GM12878 (cell line): Measurements from ENCODE around the gene SIX5. TPM values are rescaled to one million over a fixed set of nuclear protein-coding genes. Genes with fewer than 3 reads are reported as not detected.

Source experiments
- ATAC-seq: fragments of 200-7000 bp; cut with Tn5 transposase; 3 replicates; pipeline ENCODE4 v1.9.1; 2020; ENCODE audit warnings: mild to moderate bottlenecking, moderate library complexity
- BruUV-seq: library from RNA; stranded (reverse); fragments of 400-500 nt; replicated peaks from 2 replicates; lab custom pipeline; 2021; lab: Mats Ljungman, UMichigan
- CTCF ChIA-PET: fragments of 300-600 bp; sonication (Branson Sonifier 250); formaldehyde crosslinking; extraction: SDS; loops from one replicate; lab custom pipeline; 2021; ENCODE audit warnings: inconsistent platforms; lab: Yijun Ruan, JAX
- POLR2A ChIA-PET: fragments of 350-600 bp; formaldehyde crosslinking; extraction: SDS; loops from one replicate; lab custom pipeline; 2021; ENCODE audit warnings: inconsistent platforms; lab: Charles Lee
- RAD21 ChIA-PET: fragments of 300-600 bp; sonication (Branson Sonifier 250); formaldehyde crosslinking; loops from one replicate; lab custom pipeline; 2023; ENCODE audit warnings: antibody characterized with exemption; ENCODE audit not compliant: unreplicated experiment; lab: Charles Lee
- SMC1A ChIA-PET: fragments of 300-600 bp; sonication (Branson Sonifier 250); formaldehyde crosslinking; loops from one replicate; lab custom pipeline; 2023; ENCODE audit not compliant: unreplicated experiment, uncharacterized antibody; lab: Charles Lee
- DNase-seq: peaks from one replicate; pipeline ENCODE4 v3.0.0-alpha.2; 2011; ENCODE audit warnings: low read depth, low spot score
- FAIRE-seq: peaks from 3 replicates; lab custom pipeline; 2011; peaks lifted over from hg19 to GRCh38; lab: Jason Lieb, UNC
- H2AFZ ChIP-seq: 2 replicates; pipeline ENCODE4 v1.6.0; 2011; ENCODE audit warnings: low read depth, low read length, control low read depth; ENCODE audit not compliant: control insufficient read depth
- H3K27ac ChIP-seq: 2 replicates; pipeline ENCODE4 v1.5.1; 2011; ENCODE audit warnings: control low read depth; ENCODE audit not compliant: control insufficient read depth, insufficient read depth
- H3K27me3 ChIP-seq, 2 experiments: replicated peaks in 1 of 2; 2 replicates each; pipeline versions ENCODE4 v1.6.0 to v1.6.1; 2011; ENCODE audit warnings: low read length in 1 of 2; ENCODE audit not compliant: control insufficient read depth in 2 of 2, insufficient read depth in 2 of 2
- H3K36me3 ChIP-seq, 2 experiments: 2 replicates each; pipeline ENCODE4 v1.5.1; 2011; ENCODE audit warnings: low read length in 1 of 2; ENCODE audit not compliant: control insufficient read depth in 2 of 2, insufficient read depth in 2 of 2
- H3K4me1 ChIP-seq: 2 replicates; pipeline ENCODE4 v1.6.1; 2011; ENCODE audit warnings: mild to moderate bottlenecking, low read length, moderate library complexity, mixed read lengths; ENCODE audit not compliant: control insufficient read depth, insufficient read depth
- H3K4me2 ChIP-seq: 2 replicates; pipeline ENCODE4 v1.6.0; 2011; ENCODE audit warnings: control low read depth; ENCODE audit not compliant: control insufficient read depth, insufficient read depth
- H3K4me3 ChIP-seq: fragments of 200-600 bp; sonication (generic); 2 replicates; pipeline ENCODE4 v1.5.1; 2016
- H3K79me2 ChIP-seq: 2 replicates; pipeline ENCODE4 v1.6.0; 2011; ENCODE audit warnings: low read length; ENCODE audit not compliant: control insufficient read depth, insufficient read depth
- H3K9ac ChIP-seq: 2 replicates; pipeline ENCODE4 v1.8.0; 2011; ENCODE audit warnings: low read length, control low read depth, mixed read lengths; ENCODE audit not compliant: control insufficient read depth, insufficient read depth
- H3K9me3 ChIP-seq: replicated peaks from 3 replicates; pipeline ENCODE4 v1.5.1; 2011; ENCODE audit warnings: mild to moderate bottlenecking, low read length; ENCODE audit not compliant: control insufficient read depth, insufficient read depth
- H4K20me1 ChIP-seq: 2 replicates; pipeline ENCODE4 v1.6.0; 2011; ENCODE audit not compliant: control insufficient read depth, insufficient read depth
- CREM ChIP-seq: IDR thresholded peaks from 2 replicates; pipeline ENCODE4 v1.6.1; 2014; ENCODE audit warnings: antibody characterized with exemption, low read depth
- EED ChIP-seq: sonication (generic); IDR thresholded peaks from 2 replicates; pipeline ENCODE4 v1.6.1; 2016; ENCODE audit warnings: antibody characterized with exemption, low read depth
- ELK1 ChIP-seq: IDR thresholded peaks from 2 replicates; pipeline ENCODE4 v1.6.1; 2012; ENCODE audit warnings: low read depth, low read length, improper control_type of control experiment
- IRF5 ChIP-seq: fragments of 450-650 bp; IDR thresholded peaks from 2 replicates; pipeline ENCODE4 v1.6.1; 2017; ENCODE audit warnings: borderline replicate concordance
- KAT2A ChIP-seq: conservative IDR thresholded peaks from 2 replicates; pipeline ENCODE4 v1.6.1; 2011; ENCODE audit warnings: low read depth, low read length; ENCODE audit not compliant: control insufficient read depth
- MTA3 ChIP-seq: IDR thresholded peaks from 2 replicates; pipeline ENCODE4 v1.6.1; 2012; ENCODE audit warnings: low read length, inconsistent platforms, borderline replicate concordance
- PBX3 ChIP-seq: IDR thresholded peaks from 2 replicates; pipeline ENCODE4 v1.6.1; 2011; ENCODE audit warnings: mild to moderate bottlenecking, low read depth, low read length, moderate library complexity; ENCODE audit not compliant: insufficient replicate concordance
- POLR2AphosphoS2 ChIP-seq: IDR thresholded peaks from 2 replicates; pipeline ENCODE4 v1.6.1; 2011; ENCODE audit warnings: low read depth, mild to moderate bottlenecking, low read length, improper control_type of control experiment, moderate library complexity
- POU2F2 ChIP-seq: IDR thresholded peaks from 3 replicates; pipeline ENCODE4 v1.6.1; 2011; ENCODE audit warnings: low read depth, mild to moderate bottlenecking, low read length, borderline replicate concordance
- RB1 ChIP-seq: fragments of 450-650 bp; formaldehyde crosslinking; IDR thresholded peaks from 2 replicates; pipeline ENCODE4 v1.6.1; 2017; ENCODE audit warnings: mild to moderate bottlenecking, borderline replicate concordance
- TAF1 ChIP-seq: IDR thresholded peaks from 2 replicates; pipeline ENCODE4 v1.6.1; 2011; ENCODE audit warnings: mild to moderate bottlenecking, low read depth, low read length, borderline replicate concordance
- ZBTB33 ChIP-seq: fragments of 450-650 bp; IDR thresholded peaks from 2 replicates; pipeline ENCODE4 v1.6.1; 2017; ENCODE audit warnings: mild to moderate bottlenecking
- WGBS: methylation state at CpG from one replicate; pipeline ENCODE4 v1.1.6; 2016; ENCODE audit warnings: low lambda C conversion rate; ENCODE audit not compliant: insufficient replicate concordance, insufficient coverage; ENCODE audit errors: missing lambda C conversion rate; 5-methylcytosine and 5-hydroxymethylcytosine counted together
- in situ Hi-C: fragments of 300-500 bp; cut with MboI; formaldehyde crosslinking; loops from 9 replicates; pipeline ENCODE4 v1.14.3; 2018; ENCODE audit warnings: mixed read lengths
- intact Hi-C: fragments of 100-400 bp; cut with micrococcal nuclease; formaldehyde crosslinking; loops from one replicate; pipeline ENCODE4 v1.14.2; 2022; ENCODE audit not compliant: unreplicated experiment
- polyA plus RNA-seq, 11 experiments: library from polyadenylated mRNA; depleted of rRNA in 4 of 11; unstranded in 6 of 11; stranded (reverse) in 5 of 11; fragments of >200 nt; fragmentation: Nextera tagmentation in 4 of 11; fragmentation: Illumina TruSeq in 1 of 11; extraction: Ambion mirVana in 4 of 11; extraction: Trizol in 1 of 11; gene quantifications; 1 replicate in 1 of 11; 2 replicates in 10 of 11; pipeline versions ENCODE4 v1.2.1 to v1.2.3, GENCODE V29; 2011 to 2016; ENCODE audit warnings: inconsistent platforms in 2 of 11, missing spikeins in 2 of 11, low read depth in 1 of 11
- total RNA-seq, 4 experiments: library from RNA; depleted of rRNA in 3 of 4; stranded (reverse); fragments of >200 nt in 3 of 4; fragmentation: Illumina TruSeq in 1 of 4; extraction: Trizol in 1 of 4; gene quantifications; 2 replicates each; pipeline versions ENCODE4 v1.2.1 to v1.2.3, GENCODE V29; 2013 to 2021

The SIX5 gene
- total and polyA plus RNA-seq, 10 of the 15 experiments (the other 5 are each of a cell fraction or from before 2014, with no cell fraction given), result 1.9 to 10.5 (median 3.0) TPM; not detected in 2

GRCh38 chr19:45801603-45802175 is 32.6 kb upstream of the SIX5 start (continued):
- TF ChIP-seq IRF5 (no peak), CREM (no peak)

GRCh38 chr19:45800070-45800553 is 31.1 kb upstream of the SIX5 start:
- TF ChIP-seq EED (no peak), RB1 (no peak), KAT2A (no peak), POLR2AphosphoS2 (no peak), PBX3 (no peak), TAF1 (no peak), ELK1 (no peak), MTA3 (no peak), ZBTB33 (no peak), POU2F2 (no peak)
- TF ChIP-seq, all 136 proteins: peak for 0
- no peaks in the 10 kb centered on the region for H3K9me3 ChIP-seq
- H3K9ac ChIP-seq, result no peak overlapping the region
- H3K79me2 ChIP-seq, result no peaks in the 10 kb centered on the region
- POLR2A ChIA-PET, result interaction anchor here (0.9 to 2.0 kb wide), 3 partner anchors 11 to 33 kb away, joined by 3 to 9 read pairs (median 4); no protein-coding TSS in a partner anchor
- H2AFZ ChIP-seq, result no peak overlapping the region
- intact Hi-C loops (no loop called here), in situ Hi-C loops (no loop called here)
- ATAC-seq (no peak), DNase-seq (no peak), FAIRE-seq (no peak)
- no peaks in the 10 kb centered on the region for H4K20me1 ChIP-seq
- no peaks in the 10 kb centered on the region for H3K27me3 ChIP-seq
- H3K4me1 ChIP-seq, result peaks cover 8% of the 10 kb centered on the region
- 62% methylated on average over 8 of the region's 8 CpGs for WGBS
- no peaks in the 10 kb centered on the region for H3K36me3 ChIP-seq
- no peak overlapping the region for H3K4me3 ChIP-seq
- H3K27ac ChIP-seq, result no peak overlapping the region
- RAD21 ChIA-PET, result interaction anchor here (1.4 to 4.8 kb wide), 2 partner anchors 30 to 159 kb away, joined by 3 to 63 read pairs; partner anchors contain the start of gene SIX5
- H3K4me2 ChIP-seq, result no peak overlapping the region
- BruUV-seq, result no TSS peak
- CTCF ChIA-PET, result interaction anchor here (0.8 to 8.1 kb wide), 15 partner anchors 12 to 169 kb away, joined by 3 to 110 read pairs (median 6); partner anchors contain the start of gene SIX5
- SMC1A ChIA-PET, result interaction anchor here (0.9 to 2.5 kb wide), 4 partner anchors 17 to 48 kb away, joined by 3 to 24 read pairs (median 4); partner anchors contain the start of gene SIX5
